WTC11 (cell line): Measurements from ENCODE around the gene PAIP2B.

Experiments used
- CREB1 ChIP-seq: sonication (generic); formaldehyde crosslinking; IDR thresholded peaks from 2 replicates; pipeline ENCODE4 v1.8.0; 2023; ENCODE audit warnings: mild to moderate bottlenecking, missing genetic modification reagents
- CTCF ChIP-seq: fragments of 200-600 bp; IDR thresholded peaks from 2 replicates; pipeline ENCODE4 v1.8.0; 2022; ENCODE audit warnings: antibody characterized with exemption
- ERG ChIP-seq: fragments of 250-450 bp; sonication (Bioruptor Pico); IDR thresholded peaks from 2 replicates; pipeline ENCODE4 v1.8.0; 2021; ENCODE audit warnings: mild to moderate bottlenecking
- FOXJ3 ChIP-seq: sonication (generic); formaldehyde crosslinking; IDR thresholded peaks from 2 replicates; pipeline ENCODE4 v1.9.0; 2021; ENCODE audit warnings: missing genetic modification reagents, mild to moderate bottlenecking, borderline replicate concordance
- JAZF1 ChIP-seq: fragments of 250-450 bp; sonication (Bioruptor Pico); IDR thresholded peaks from 2 replicates; pipeline ENCODE4 v1.9.0; 2021; ENCODE audit warnings: moderate library complexity, mild to moderate bottlenecking, inconsistent platforms
- MXD4 ChIP-seq: fragments of 250-450 bp; sonication (Bioruptor Pico); IDR thresholded peaks from 2 replicates; pipeline ENCODE4 v1.8.0; 2021; ENCODE audit warnings: mild to moderate bottlenecking, moderate library complexity, borderline replicate concordance
- STAT6 ChIP-seq: sonication (generic); formaldehyde crosslinking; conservative IDR thresholded peaks from 2 replicates; pipeline ENCODE4 v1.8.1; 2023; ENCODE audit warnings: mild to moderate bottlenecking, low read depth, missing genetic modification reagents, moderate library complexity
- ZNF671 ChIP-seq: fragments of 250-450 bp; sonication (Bioruptor Pico); IDR thresholded peaks from 2 replicates; pipeline ENCODE4 v1.8.0; 2021; ENCODE audit warnings: mild to moderate bottlenecking

GRCh38 chr2:71235930-71236587 is 9.2 kb upstream of the PAIP2B start:
- TF ChIP-seq CREB1 (no peak), CTCF (no peak), STAT6 (CRISPR knock-in tag) (no peak), FOXJ3 (CRISPR knock-in tag) (no peak), MXD4 (no peak), ERG (CRISPR knock-in tag) (no peak), ZNF671 (no peak), JAZF1 (CRISPR knock-in tag) (no peak)
